NT2/D1 (cell line): ENCODE measurements around the gene AVEN.
"Not testable (repeated sequence)": the region's sequence is repeated elsewhere in the genome, so short reads cannot be mapped to it uniquely, and the experiment has no call there.

ENCODE experiments used
- DNase-seq: peaks from one replicate; pipeline ENCODE4 v3.0.0-alpha.2; 2011; ENCODE audit warnings: low read depth, low spot score
- H3K27me3 ChIP-seq: 2 replicates; pipeline ENCODE4 v1.6.0; 2011; ENCODE audit warnings: mild to moderate bottlenecking; ENCODE audit not compliant: insufficient read length, insufficient read depth
- H3K36me3 ChIP-seq: 2 replicates; pipeline ENCODE4 v1.6.1; 2011; ENCODE audit warnings: mild to moderate bottlenecking, low read length, mixed read lengths; ENCODE audit not compliant: insufficient read depth, insufficient read length
- H3K4me1 ChIP-seq: 2 replicates; pipeline ENCODE4 v1.5.1; 2011; ENCODE audit not compliant: insufficient read depth, insufficient read length
- H3K4me3 ChIP-seq: 2 replicates; pipeline ENCODE4 v1.5.1; 2011; ENCODE audit warnings: low read depth; ENCODE audit not compliant: insufficient read length
- H3K9ac ChIP-seq: 2 replicates; pipeline ENCODE4 v1.6.0; 2011; ENCODE audit warnings: low read depth; ENCODE audit not compliant: insufficient read length
- H3K9me3 ChIP-seq: 2 replicates; pipeline ENCODE4 v1.5.1; 2011; ENCODE audit warnings: mild to moderate bottlenecking, low read length; ENCODE audit not compliant: insufficient read depth
- SUZ12 ChIP-seq: IDR thresholded peaks from 2 replicates; pipeline ENCODE4 v1.6.1; 2011; ENCODE audit not compliant: insufficient read length, insufficient read depth; ENCODE audit errors: extremely low read depth
- YY1 ChIP-seq: IDR thresholded peaks from 2 replicates; pipeline ENCODE4 v1.6.1; 2011; ENCODE audit not compliant: insufficient read length, insufficient read depth
- ZNF274 ChIP-seq: IDR thresholded peaks from 2 replicates; pipeline ENCODE4 v1.6.1; 2011; ENCODE audit warnings: mild to moderate bottlenecking, low read depth, low read length

AVEN gene

DNA sequence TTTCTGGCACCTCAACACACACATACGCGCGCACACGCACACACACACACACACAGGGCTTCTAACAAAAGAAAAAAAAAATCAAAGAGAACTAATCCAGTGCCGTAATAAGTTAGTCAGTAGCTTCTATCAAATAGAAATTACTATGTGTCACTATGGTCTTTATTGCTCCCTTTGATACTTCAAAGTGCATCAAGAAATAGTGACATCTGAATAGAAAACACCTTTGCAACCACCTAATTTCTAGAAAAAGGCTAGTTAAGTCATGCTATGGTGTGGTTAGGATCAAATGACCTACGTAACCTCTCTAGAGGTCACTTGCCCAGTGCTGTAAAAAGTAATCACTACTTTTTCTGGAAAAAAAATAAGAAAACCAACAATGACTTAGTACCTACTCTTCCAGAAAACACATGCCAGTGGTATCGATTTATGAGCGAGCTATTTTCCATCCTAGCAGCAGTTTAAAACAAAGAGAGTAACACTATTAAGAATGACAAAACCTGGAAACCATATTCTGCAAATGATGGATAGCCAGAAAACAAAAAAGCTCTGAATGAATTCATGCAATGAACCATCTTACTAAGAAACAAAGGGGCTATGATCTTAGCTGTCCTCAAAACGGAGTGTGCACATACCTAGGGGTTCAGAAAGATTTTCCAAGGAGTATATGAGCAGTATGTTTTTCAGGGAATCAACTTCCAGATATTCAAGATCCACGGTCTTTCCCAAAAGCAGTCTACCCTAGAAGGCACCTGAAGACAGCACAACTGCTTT lies 6.8 kb downstream of the AVEN start:
- TF ChIP-seq YY1 (no peak), ZNF274 (no peak), SUZ12 (no peak)

DNA sequence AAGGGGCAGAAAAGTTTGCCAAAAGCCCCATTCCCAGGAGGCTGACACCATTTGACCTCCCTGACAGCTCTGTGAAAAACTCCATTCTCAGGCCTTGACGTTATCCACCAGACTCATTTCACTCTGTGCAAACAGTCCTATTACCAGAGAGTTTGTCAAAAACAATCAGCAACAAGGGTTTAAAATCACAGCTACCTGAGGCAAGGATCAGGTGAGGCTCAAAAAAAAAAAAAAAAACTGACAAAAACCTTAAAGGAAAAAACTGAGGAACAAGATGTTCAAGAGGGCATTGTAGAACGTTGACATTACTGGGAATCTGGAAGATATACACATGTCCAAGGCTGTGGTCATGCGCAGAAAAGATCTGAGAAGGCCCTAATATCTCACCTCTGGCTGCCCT lies 11.4 kb downstream of the AVEN start:
- H3K36me3 ChIP-seq = no peaks in the 10 kb centered on the region
- H3K4me3 ChIP-seq = no peak overlapping the region
- H3K4me1 ChIP-seq = no peaks in the 10 kb centered on the region
- no peak overlapping the region for H3K9ac ChIP-seq
- H3K9me3 ChIP-seq = peaks cover 12% of the 10 kb centered on the region; the same call in 1 of the 2 replicates
- no peak for DNase-seq
- H3K27me3 ChIP-seq = no peaks in the 10 kb centered on the region
- TF ChIP-seq ZNF274 = no peak
- TF ChIP-seq SUZ12 = no peak
- TF ChIP-seq YY1 = no peak

More for the DNA sequence above, 6.8 kb downstream of the AVEN start:
- Histone ChIP-seq H3K36me3 (no peaks in the 10 kb centered on the region), H3K27me3 (no peaks in the 10 kb centered on the region), H3K4me3 (no peak overlapping the region), H3K9me3 (peaks cover 12% of the 10 kb centered on the region; the same call in 1 of the 2 replicates), H3K4me1 (no peaks in the 10 kb centered on the region), H3K9ac (no peak overlapping the region)
- DNase-seq = no peak

DNA sequence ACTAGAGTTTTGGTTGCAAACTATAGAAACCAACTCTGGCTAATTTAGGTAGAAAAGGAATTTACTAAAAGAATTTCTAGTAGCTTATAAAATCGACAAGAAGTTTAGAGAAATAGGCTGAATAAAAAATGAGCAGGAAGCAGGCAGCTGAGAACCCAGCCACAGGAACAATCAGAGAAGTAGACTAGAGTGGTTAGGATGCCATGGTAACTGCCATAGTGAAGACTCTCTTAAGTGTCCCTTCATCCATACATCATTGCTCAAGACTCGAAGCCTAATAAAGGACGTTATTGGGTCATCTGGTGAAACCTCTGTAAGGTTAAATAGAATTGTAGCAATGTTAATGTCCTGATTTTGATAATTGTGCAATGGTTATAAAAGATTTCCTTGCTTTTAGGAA lies 13.8 kb downstream of the AVEN start:
- DNase-seq = no peak
- Histone ChIP-seq H3K36me3 (no peaks in the 10 kb centered on the region), H3K9me3 (peaks cover 12% of the 10 kb centered on the region; the same call in 1 of the 2 replicates), H3K4me3 (no peak overlapping the region), H3K9ac (no peak overlapping the region), H3K27me3 (no peaks in the 10 kb centered on the region), H3K4me1 (no peaks in the 10 kb centered on the region)
- TF ChIP-seq SUZ12 (no peak), ZNF274 (no peak), YY1 (no peak)

DNA sequence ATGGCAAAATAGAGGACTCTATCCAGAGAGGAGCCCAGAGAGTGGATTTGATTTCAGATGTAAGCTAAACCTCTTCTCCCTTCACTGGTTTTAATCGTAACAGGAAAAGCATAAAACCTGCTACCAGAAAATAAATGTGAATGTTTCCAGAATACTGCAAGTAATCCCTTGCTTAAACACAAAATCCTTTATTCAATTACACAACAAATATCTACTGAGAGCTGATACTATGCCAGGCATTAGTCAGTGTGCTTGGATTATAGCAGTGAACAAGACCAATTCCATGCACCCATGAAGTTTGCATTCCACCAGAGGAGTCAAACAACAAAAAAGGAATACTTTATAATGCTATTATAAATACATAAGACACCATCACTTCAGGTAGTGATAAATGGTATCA lies 15.1 kb downstream of the AVEN start:
- DNase-seq = no peak
- Histone ChIP-seq H3K9ac (no peak overlapping the region), H3K4me1 (no peaks in the 10 kb centered on the region), H3K36me3 (no peaks in the 10 kb centered on the region), H3K4me3 (no peak overlapping the region), H3K9me3 (peaks cover 19% of the 10 kb centered on the region; the same call in 1 of the 2 replicates), H3K27me3 (no peaks in the 10 kb centered on the region)
- TF ChIP-seq SUZ12 (no peak), YY1 (no peak), ZNF274 (no peak)

DNA sequence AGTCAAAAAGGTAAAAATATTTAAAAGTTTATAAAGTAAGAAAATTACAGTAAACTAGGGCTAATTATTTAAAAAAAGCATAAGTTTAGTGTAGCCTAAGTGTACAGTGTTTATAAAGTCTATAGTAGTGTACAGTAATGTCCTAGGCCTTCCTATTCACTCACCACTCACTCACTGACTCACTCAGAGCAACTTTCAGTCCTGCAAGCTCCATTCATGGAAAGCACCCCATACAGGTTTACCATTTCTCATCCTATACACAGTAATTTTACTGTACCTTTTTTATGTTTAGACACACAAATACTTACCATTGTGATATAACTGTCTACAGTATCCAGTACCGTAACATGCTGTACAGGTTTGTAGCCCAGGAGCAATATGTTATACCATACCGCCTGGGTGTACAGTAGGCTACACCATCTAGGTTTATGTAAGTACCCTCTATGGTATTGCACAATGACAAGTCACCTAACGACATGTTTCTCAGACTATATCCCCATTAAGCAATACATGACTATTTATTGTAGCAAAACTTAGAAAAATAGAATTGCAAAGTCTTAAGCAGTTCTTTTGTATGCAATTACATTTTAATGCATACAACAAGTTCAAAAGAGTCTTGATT lies 19.5 kb downstream of the AVEN start:
- Histone ChIP-seq H3K36me3 (no peaks in the 10 kb centered on the region), H3K27me3 (no peaks in the 10 kb centered on the region)
- no peak for DNase-seq

DNA sequence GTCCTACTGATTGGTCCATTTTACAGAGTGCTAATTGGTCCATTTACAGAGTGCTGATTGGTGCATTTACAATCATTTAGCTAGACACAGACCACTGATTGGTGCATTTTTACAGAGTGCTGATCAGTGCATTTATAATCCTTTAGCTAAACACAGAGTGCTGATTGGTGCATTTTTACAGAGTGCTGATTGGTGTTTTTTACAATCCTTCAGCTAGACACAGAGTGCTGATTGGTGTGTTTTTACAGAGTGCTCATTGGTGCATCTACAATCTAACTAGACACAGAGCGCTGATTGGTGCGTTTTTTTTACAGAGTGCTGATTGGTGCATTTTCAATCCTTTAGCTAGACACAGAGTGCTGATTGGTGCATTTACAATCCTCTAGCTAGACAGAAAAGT lies 20.3 kb downstream of the AVEN start:
- not testable (repeated sequence) for DNase-seq, H3K4me1 ChIP-seq, H3K27me3 ChIP-seq, H3K36me3 ChIP-seq, H3K9ac ChIP-seq, H3K4me3 ChIP-seq
- H3K9me3 ChIP-seq = peaks cover 12% of the 10 kb centered on the region; the same call in 1 of the 2 replicates

More for the DNA sequence above, 19.5 kb downstream of the AVEN start:
- TF ChIP-seq SUZ12 = no peak
- TF ChIP-seq YY1 = no peak
- no peak for TF ChIP-seq ZNF274
- Histone ChIP-seq H3K4me3 (no peak overlapping the region), H3K4me1 (no peaks in the 10 kb centered on the region), H3K9me3 (peaks cover 12% of the 10 kb centered on the region; the same call in 1 of the 2 replicates), H3K9ac (no peak overlapping the region)

DNA sequence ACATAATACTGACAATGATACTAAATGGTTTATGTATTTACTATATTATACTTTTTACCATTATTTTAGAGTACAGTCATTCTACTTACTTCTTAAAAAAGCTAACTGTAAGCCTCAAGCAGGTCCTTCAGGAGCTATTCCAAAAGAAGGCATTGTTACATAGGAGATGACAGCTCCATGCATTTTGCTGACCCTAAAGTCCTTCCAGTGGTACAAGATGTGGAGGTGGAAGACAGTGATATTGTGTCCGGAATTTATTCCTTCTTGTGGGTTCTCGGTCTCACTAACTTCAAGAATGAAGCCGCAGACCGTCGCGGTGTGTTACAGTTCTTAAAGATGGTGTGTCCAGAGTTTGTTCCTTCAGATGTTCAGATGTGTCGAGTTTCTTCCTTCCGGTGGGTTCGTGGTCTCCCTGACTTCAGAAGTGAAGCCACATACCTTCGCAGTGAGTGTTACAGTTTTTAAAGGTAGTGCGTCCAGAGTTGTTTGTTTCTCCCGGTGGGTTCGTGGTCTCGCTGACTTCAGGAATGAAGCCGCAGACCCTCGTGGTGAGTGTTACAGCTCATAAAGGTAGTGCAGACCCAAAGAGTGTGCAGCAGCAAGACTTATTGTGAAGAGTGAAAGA lies 20.9 kb downstream of the AVEN start:
- Histone ChIP-seq H3K9ac (no peak overlapping the region), H3K4me1 (no peaks in the 10 kb centered on the region), H3K36me3 (no peaks in the 10 kb centered on the region), H3K9me3 (peaks cover 12% of the 10 kb centered on the region; the same call in 1 of the 2 replicates), H3K4me3 (no peak overlapping the region), H3K27me3 (no peaks in the 10 kb centered on the region)
- no peak for TF ChIP-seq YY1
- no peak for TF ChIP-seq ZNF274
- TF ChIP-seq SUZ12 = no peak
- DNase-seq = no peak
